NCI-H2227 treated with DMSO at 0.1 percent for 48 hours (cell line): ENCODE measurements around the gene TRAPPC11.

Experiments
- DNase-seq: peaks from one replicate; lab custom pipeline; 2025; lab: John Stamatoyannopoulos, UW

The TRAPPC11 gene

GRCh38 chr4:183637461-183637860, 21.6 kb upstream of the TRAPPC11 start:
- no peak for DNase-seq

GRCh38 chr4:183638436-183638835, 20.7 kb upstream of the TRAPPC11 start:
- no peak for DNase-seq

GRCh38 chr4:183639291-183639690, 19.8 kb upstream of the TRAPPC11 start:
- DNase-seq, result no peak

DNA sequence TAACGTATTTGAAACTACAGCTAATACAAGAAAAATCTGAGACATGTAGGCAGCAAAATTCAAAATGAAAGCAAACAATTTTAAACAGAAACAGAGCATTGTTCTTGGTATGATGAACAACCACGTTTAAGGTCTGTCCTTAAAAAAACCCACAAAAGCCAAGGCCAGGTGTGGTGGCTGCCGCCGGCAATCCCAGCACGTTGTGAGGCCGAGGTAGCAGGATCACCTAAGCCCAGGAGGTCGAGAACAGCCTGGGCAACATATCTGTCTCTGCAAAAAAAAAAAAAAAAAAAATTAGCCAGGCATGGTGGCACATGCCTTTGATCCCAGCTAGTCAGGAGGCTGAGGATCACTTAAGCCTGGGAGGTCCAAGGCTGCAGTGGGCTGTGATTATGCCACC, 13.8 kb upstream of the TRAPPC11 start:
- DNase-seq, result no peak

DNA sequence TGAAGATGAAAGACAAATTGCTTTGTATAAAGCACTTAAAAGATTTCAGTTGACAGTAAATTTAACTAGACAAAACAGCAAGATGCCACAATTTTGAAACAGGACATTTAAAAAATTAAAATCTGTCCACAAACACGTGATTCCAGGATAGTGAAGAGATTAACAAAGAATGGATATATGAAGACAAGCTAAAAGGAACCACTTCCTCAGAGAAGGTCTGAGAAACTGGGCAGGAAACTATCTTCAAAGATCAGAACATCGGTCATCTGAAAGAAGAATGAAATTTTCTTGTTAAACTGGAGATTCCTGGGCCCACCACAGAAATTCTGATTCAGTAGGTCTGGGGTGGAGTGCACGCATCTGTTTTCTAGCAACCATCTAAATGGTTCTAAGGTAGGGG, 1.5 kb upstream of the TRAPPC11 start:
- DNase-seq, result no peak

DNA sequence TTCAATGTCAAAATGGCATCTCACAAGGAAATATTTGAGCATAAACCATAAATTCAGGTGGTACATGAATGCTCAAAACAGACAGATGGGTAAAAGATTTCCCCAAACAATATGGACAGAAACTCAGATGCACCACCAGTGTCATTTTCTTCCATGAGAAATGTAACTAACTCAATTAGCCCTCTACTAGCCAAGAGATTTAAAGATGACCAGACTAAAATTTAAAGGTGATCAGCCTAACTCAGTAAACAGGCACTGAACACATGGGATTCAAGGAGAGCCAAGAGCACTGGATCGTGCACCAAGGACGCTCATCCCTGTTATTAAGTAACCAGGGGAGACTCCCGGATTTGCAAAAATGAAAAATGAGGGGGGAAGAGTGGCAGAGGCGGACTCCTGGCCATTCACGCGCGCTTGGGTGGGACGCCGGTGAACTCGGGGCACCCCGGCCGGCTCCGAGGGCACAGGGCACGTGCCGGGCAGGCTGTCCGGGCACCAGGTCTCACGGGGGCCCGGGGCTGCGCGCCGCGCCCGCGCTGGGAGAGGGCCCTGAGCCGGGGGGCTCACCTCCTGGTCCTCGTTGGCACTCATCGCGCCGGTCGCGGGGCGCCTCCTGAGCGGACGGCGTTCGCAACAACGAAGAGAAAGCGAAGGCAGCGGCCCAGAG, 598 bp upstream of the TRAPPC11 start:
- DNase-seq, result peak; percentile 14

- no peak for DNase-seq
These were observed 764 bp downstream of the TRAPPC11 start for GRCh38 chr4:183659872-183660242.

GRCh38 chr4:183666088-183666487, 7.0 kb downstream of the TRAPPC11 start:
- DNase-seq, result no peak

DNA sequence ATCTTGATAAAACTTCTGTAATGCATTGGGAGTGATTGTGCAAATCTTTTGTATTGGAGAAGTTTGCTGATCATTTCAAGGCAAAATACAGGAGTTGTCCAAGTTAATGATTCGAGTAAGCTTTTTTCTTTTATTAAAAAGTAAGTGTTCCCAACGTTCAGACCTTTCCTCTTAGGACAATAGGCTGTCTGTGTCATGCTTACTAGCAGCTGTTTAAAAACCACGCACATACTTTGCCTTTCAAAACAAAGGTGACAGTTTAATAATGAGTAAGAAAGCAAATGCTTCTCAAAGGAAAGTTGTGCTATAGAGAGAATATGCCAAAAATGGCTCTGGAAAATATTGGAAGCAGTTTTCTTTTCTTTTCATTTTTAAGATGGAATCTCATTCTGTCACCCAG, 11.2 kb downstream of the TRAPPC11 start:
- DNase-seq, result no peak

- DNase-seq, result no peak
These were observed 12.0 kb downstream of the TRAPPC11 start for GRCh38 chr4:183670960-183671555.

DNA sequence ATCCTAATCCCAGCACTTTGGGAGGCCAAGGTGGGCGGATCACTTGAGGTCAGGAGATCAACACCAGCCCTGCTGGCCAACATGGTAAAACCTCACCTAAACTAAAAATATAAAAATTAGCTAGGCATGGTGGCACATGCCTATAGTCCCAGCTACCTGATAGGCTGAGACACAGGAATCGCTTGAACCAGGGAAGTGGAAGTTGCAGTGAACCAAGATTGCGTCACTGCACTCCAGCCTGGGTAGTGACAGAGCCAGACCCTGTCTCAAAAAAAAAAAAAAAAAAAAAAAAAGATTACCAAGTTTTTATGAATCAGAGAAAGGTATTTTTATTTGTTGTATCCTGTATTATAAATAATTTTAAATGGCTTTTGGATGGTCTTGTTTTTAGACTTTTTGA, 15.1 kb downstream of the TRAPPC11 start:
- DNase-seq, result no peak

DNA sequence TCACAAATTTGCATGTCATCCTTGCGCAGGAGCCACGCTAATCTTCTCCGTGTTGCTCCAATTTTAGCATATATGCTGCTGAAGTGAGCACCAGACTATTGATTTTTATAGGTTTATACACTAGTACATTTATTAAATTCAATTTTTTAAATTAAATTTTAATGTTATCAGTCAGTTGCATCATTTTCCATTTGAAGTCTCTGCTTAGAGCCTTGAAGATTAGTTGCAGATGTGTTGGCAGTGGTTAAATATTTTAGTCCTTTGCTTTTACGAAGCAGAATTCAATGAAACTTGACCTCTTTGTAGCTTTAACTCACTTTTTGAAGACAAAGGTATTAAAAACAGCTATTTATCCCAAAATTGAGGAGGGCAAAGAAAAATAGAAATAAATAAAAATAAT, 16.5 kb downstream of the TRAPPC11 start:
- no peak for DNase-seq

GRCh38 chr4:183681119-183681518, 22.0 kb downstream of the TRAPPC11 start:
- no peak for DNase-seq

GRCh38 chr4:183686461-183686860, 27.4 kb downstream of the TRAPPC11 start:
- DNase-seq, result no peak

GRCh38 chr4:183688216-183688615, 29.1 kb downstream of the TRAPPC11 start:
- no peak for DNase-seq

- no peak for DNase-seq
These were observed 31.9 kb downstream of the TRAPPC11 start for GRCh38 chr4:183691006-183691405.

- DNase-seq, result no peak
These were observed 32.8 kb downstream of the TRAPPC11 start for GRCh38 chr4:183691897-183692296.

DNA sequence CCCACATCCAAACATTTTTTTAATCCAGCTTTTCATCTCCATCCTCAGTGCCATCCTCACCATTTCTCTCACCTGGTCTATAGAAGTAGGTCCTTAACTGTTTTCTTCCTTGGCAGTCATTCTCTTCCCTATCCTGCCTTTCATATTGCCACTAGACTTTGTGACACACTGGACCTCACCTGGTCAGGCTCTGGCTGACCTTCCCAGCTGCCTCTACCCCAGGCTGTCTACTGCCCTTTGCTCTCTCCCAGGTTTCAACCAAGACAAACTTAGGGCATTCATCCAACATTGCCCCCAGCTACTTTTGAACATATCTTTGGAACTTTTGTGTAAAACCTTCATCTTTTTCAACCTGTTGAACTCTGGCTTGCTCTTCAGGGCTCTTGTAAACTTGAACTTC, 39.8 kb downstream of the TRAPPC11 start:
- no peak for DNase-seq

- no peak for DNase-seq
These were observed 41.3 kb downstream of the TRAPPC11 start for GRCh38 chr4:183700407-183700806.

- DNase-seq, result no peak
These were observed 43.4 kb downstream of the TRAPPC11 start for GRCh38 chr4:183702492-183702891.

- no peak for DNase-seq
These were observed 55.5 kb downstream of the TRAPPC11 start for GRCh38 chr4:183714626-183715025.

DNA sequence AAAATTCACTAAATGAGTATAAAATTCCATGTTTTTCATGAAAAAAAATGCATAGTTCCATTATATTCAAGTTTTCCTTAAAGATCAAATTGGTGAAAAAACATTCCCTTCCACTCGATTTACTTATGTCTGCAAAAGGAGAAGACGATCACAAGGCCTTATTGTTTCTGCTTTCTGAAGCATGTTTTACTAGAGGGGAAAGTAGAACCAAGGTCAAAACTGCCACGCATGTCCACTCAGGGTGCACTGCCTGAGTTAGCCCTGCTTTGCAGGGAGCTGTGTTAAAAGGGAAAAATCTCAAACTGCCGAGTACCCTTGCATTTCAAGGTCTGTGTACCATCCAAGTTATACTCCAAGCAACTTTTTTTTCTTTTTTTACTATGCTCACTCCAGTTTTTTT, 57.2 kb downstream of the TRAPPC11 start:
- DNase-seq, result no peak

- DNase-seq, result no peak
These were observed 59.8 kb downstream of the TRAPPC11 start for GRCh38 chr4:183718876-183719275.
